ENCODE results near the gene SLC38A3.
"Not testable (repeated sequence)": the region's sequence is repeated elsewhere in the genome, so short reads cannot be mapped to it uniquely, and the experiment has no call there.

The SLC38A3 gene

DNA sequence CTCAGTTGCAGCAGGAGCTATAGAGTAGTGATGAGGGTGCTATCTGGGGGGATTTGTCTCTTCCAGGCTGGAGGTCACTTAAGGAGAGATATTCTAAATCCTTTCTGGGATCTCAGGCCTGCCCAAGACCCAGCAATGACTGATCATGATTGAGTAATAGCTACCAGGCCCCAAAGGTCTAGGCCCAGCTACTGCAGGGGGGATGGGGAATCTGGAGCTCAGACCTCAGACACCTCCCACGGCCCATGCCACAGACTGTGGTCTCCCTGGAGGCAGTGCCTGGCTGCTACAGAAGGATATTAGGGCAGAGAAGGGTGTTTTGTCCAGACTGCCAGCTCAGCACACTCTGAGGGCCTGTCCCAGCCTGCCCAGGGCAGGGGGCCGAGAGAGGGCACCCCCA lies 6.9 kb downstream of the SLC38A3 start:
- no peak for DNase-seq

DNA sequence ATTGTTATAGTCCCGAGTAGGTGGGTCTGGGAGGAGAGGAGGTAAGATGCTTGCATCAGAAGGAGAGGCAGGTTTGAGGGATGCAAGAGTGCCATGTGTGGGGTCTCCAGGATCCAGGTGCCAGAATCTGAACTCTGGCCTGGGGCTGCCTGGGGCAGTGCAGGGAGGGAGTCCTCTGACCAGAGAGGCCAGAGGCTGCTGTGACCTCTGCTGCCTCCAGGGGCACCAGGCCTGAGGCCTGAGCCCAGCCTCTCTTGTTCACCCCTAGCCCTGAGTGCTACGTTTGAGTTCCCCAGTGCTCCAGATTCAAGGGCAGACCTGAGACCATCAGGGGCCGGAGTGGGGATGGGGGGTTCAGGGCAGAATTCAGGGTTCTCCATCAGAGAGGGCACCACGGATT lies 7.4 kb downstream of the SLC38A3 start:
- DNase-seq, result no peak

DNA sequence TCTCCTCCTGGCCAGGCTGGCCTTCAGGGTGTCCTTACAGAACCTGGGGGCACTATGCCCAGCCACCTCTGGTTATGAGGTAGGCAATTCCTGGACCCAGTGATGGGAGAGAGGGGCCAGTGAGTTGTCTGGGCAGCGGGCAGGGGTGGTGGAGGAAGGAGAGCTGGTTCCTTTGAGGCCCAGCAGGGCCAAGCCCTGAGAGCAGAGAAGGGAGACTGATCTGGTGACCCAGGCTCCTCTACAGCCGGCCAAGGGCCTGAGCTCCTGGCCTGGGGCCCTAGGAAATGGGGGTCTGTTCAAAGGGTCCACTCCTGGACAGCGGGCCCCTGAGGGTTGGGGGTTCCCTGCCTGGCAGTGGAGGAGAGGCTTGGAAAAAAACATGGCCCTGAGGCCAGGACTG lies 7.9 kb downstream of the SLC38A3 start:
- no peak for DNase-seq

DNA sequence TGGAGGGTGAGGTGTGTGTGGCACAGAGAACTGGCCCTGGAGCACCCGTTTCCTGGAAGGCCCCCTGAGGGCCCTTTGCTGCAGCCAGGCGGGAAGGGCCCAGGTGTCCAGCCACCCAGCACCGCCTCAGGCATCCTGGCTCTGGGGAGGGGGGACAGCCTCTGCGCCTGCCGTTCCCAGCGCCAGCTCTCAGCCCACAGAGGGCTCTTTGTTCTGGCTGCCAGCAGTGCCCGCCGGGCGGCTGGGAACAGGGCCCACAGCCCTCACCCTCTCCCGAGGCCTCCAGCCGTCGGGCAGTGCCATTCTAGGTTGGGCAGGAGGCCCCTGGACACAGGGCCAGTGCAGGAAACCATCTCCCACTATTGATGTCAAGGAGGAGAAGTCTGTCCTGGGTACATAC lies 8.3 kb downstream of the SLC38A3 start:
- DNase-seq, result no peak

DNA sequence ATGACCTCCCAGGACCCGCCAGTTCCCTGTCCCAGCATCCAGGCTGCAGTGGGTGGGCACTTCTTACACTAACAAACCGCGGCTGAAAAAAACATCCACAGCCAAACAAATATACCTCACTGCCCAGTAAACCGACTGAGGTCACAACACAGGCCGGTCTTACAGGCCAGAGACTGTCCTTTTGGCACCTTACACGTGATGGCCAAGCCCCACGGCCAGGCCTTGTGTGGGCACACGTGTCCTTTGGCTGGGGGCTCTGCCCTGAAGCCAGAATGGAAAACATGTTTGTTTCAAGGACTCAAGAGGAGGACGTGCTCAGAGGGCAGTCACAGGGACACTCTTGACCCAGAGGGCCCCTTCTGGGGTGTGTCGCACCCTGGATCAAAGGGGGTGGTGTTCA lies 9.8 kb downstream of the SLC38A3 start:
- DNase-seq, result no peak

DNA sequence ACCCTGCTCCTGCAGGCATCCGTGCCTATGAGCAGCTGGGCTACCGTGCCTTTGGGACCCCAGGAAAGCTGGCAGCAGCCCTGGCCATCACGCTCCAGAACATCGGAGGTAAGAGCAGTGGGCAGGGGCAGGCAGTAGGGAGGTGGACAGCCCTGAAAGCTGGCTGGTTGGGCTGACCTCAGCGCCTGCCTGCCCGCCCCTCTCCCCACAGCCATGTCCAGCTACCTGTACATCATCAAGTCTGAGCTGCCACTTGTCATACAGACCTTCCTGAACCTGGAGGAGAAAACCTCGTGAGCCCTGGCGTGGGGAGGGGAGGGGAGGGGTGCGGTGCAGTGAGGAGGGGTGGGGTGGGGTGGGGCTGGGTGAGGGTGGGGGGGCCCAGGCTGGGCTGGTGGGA lies 10.5 kb downstream of the SLC38A3 start:
- no peak for DNase-seq

DNA sequence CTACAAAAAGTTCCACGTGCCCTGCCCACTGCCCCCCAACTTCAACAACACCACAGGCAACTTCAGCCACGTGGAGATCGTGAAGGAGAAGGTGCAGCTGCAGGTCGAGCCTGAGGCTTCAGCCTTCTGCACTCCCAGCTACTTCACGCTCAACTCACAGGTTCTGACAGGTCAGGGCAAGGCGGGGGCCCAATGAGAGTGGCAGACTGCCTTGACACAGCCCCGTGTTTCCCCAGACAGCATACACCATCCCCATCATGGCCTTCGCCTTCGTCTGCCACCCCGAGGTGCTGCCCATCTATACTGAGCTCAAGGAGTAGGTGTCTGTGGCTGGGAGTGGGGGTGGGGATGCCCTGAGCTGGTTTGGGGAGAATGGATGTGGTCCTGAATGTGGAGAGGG lies 12.6 kb downstream of the SLC38A3 start:
- DNase-seq, result no peak

DNA sequence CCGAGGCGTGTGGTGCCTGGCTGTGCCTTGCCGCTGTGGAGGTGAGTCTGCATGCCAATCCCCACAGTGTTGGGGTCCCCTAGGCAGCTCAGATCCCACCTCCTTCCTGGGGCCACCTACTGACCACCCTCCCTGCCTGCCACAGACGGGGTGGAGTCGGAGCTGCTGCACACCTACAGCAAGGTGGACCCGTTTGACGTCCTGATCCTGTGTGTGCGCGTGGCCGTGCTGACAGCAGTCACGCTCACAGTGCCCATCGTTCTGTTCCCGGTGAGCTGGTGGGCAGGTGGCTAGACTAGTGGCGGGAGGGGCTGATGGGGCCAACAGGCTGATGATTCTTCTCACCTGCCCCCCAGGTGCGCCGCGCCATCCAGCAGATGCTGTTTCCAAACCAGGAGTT lies 13.4 kb downstream of the SLC38A3 start:
- DNase-seq, result no peak

DNA sequence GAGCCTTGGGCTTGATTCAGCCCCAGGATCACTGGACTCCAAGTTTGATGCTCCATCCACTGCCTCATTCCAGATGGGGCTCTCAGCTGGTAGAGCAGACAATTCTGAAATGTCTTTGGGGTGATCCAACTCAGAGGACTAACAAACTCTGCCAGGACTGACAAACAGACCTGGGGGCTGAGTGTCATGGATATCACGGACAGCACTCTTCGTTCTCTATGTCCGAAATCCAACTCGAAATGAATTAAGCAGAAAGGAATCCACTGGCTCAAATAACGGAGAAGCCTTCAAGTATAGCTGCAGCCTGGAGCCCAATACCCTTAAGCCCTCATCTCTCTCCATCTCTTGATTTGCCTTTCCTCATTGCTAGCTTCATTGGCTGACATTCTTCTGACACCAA lies 14.2 kb downstream of the SLC38A3 start:
- DNase-seq, result no peak

DNA sequence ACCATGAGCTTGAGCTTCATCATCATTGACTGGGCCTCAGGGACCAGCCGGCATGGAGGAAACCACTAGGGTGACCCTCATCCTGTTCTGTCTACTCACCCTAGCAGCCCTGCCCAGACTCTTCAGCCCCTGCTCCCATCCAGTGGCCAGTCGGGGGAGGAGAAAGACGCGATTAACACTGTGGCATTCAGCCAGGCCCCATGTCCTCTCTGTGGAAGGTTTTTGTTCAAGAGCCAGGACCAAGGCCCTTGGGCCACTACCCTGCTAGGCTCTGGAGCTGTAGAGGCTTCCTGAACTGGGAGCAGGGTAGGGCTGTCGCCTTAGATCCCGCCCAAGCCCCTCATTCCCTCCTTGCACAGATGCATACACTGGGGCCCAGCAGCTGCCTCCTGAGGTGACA lies 15.0 kb downstream of the SLC38A3 start:
- no peak for DNase-seq

DNA sequence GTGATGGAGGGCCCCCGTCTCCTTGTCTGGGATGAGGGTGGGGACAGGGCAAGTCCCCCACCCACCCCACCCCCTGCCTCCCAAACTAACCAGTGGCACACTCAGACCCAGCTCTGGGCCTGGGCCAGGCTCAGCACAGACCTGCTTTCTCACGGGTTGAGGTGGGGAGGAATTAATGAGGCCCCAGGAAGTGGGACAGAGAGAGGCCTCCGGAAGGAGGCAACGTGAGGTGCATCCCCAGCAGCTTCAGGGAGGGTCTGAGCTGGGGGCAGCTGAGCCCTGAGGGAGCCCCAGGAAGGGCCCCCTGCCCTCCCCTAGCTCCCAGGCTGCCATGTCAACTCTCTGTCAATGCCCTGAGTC lies 16.0 kb downstream of the SLC38A3 start:
- DNase-seq, result no peak

DNA sequence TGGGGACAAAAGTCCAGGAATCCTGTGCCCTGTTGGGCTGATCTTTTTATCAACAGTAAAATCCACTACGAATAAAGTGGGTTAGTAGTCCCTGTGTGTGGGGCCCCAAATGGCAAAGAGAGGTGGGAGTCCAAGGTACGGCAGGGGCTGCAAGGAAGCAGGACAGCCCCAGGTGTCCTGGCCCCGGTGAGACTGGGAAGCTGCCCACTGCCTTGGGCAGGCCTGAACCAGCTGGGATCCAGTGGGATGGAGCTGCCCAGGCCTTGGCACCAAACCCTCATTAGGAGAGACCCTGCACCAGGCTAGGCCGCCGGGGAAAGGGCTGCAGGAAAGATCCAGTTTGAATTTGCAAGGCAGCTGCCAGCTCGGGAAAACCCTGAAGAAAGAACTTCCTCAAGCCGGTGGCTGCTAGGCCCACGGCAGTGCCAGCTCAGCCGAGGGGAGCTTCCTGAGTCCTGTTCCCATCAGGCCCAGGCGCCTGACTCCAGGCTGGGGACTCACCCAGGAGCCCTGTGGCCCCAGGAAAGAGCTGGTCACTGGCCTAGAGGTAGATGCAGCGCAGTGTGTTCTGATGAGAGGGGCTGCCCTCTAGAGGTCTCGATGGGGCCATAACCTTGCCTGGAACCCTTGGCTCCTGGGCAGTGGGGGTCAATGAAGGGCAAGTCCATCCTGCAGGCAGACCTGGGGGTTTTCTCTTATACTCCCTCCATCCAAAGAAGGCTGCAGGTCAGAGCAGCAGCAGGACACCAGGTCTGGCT lies 16.5 kb downstream of the SLC38A3 start:
- no peak for DNase-seq

DNA sequence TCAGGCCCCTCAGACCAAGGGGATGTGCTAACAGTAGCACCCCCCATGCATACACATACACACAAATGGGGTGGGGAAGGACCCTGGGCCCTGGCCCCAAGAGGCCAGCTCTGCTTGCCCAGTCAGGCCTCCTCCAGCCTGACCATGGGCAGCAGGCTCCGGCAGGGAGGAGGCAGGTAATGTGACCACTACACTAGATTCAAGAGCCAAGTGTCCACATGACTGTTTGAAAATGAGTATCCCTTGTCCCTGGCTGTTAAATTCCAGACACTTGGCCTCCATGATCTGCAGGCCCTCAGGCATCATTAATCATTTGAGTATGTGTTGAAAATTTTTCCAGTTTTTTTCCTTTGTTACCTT lies 17.1 kb downstream of the SLC38A3 start:
- no peak for DNase-seq

DNA sequence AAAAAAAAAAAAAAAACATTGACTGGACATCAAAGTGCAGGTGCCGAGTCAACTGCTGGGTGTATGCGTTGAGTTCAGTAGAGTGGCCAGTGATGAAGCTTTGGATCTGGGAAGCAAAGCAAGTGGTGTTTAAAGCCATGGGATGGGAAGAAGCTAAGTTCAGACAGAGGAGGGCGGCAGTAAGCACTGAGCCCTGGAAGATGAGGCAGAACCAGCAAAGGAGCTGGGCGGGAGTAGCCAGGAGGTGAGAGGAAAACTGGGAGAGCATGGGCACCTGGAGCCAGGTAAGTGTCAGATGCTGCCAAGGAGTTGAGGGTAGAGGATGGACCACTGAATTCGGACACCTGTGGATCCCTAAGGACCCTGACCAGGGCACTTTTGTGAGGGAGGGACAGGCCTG lies 19.6 kb downstream of the SLC38A3 start:
- DNase-seq, result no peak

DNA sequence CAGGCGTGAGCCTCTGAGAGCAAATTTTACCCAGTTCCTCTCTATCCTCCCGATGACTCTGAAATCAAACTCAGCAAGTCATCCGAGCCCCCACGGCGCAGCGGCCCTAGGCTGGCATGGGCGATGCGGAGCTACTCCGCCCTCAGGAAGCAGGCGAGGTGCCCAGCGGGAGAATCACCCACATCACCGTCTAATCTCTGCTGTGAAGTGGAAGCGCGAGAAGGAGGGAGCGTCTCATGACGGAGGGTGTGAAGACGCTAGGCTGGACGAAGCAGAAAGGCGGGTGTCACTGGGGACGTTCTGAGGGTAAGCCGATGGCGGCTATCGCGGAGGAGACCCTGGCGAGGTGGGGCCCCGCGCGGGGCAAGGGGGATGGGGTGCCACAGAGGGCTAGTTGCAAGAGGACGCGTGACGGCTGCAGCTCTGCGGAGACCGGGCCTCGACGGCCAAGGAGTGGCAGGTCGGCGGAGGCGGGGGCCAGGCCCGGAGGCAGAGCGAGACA lies 21.9 kb downstream of the SLC38A3 start:
- DNase-seq, result peak; percentile 21

DNA sequence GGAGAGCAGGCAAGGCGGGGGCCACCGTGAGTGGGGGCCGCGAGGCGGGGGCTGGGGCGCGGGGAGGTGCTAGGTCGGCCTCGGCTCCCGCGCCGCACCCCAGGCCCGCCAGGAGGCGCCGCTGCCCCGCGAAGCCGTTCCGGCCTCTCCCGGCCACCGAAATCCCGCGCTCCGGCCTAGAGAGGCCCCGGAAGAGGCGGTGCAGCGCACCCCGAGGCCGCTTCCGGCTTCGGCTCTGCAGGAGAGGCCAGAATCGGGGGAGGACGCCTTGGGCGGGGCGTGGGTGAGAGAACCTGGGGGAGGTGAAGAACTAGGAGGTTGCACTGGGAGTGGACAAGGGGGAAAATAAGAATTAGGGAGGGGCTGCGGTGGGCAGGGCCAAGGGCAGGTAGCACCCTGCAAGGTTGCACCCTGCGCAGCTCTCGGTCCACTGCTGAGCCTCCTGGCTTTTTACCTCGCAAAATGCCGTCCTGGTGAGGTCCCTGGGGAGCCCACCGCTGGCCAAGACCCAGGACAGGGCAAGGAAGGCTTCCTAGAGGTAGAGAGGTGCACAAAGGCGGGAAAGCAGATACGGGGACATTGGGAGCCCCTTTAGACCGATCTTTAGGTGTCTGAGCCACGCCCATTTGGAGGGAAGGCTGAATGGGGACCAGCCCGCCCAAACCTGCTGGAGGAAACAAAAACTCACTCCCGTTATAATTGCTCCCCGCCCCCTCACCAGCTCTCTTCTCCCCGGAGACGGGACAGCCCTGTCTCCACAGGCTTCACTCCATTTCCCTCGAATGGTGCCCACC lies 22.5 kb downstream of the SLC38A3 start:
- peak; percentile 70 for DNase-seq

DNA sequence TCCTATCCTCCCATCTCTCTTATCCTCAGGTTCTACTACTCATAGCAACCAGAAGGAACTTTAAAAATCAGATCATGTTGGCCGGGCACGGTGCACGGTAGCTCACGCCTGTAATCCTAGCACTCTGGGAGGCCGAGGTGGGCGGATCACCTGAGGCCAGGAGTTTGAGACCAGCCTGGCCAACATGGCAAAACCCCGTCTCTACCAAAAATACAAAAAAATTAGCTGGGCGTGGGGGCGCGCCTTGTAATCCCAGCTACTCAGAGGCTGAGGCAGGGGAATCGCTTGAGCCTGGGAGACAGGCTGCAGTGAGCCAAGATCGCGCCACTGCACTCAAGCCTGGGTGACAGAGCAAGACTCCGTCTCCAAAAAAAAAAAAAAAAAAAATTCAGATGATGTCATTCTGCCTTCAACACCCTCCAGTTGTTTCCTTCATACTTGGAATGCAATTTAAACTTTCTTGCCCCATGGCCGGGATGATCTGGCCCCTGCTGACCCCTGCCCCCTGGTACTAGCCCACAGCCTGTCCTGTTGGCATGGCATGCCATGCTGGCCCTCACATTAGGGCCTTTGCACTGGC lies 23.2 kb downstream of the SLC38A3 start:
- DNase-seq, result not testable (repeated sequence)

DNA sequence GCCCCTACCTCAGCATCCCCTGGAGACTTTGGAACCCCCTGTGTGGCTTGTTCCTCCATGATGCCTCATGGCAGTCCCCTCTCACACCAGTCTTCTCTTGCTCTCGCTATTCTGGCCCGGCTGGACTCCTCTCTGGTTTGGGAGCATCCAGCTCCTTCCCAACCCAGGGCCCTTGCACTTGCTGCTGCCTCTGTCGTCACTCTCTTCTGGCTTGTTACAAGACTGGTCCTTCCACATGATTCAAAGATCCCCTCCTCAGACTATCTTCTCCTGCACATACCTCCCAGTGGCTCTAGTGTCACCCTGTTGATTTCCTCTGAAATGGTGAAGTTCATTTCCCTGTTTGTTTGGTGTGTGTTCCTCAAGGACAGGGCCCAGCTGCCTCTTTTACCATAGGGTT lies 24.4 kb downstream of the SLC38A3 start:
- DNase-seq, result no peak

DNA sequence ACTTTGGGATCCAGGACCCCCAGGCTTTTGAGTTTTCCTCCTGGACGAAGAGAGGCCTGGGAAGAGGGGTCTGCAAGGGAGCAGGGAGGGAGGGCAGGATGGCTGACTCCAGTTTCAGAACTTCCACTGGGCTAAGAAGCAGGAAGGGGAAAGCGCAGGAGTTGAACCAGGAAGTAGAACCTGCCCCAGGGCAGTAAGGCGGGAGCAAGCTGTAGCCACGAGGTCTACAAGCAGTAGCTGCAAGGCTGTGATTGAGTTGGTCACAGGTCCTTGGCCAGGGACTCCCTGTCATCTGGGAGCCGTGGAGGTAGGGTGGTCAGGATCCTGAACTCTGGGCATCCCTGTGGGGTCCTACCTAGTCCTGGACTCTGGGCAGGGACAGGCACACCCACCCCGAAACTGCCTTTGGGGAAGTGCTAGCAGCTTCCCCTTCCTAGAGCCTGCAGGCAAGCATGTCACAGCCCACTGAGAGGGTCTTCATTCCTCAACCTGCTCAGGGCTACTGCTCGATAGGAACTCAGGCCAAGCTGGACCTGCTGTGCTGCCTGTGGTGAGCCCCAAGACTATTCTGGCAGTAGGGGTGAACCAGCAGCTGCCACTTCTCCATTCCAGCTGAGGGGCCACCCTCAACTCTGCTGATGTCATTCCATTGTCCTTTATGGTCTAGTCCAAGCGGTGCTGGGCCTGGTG lies 25.2 kb downstream of the SLC38A3 start:
- no peak for DNase-seq

DNA sequence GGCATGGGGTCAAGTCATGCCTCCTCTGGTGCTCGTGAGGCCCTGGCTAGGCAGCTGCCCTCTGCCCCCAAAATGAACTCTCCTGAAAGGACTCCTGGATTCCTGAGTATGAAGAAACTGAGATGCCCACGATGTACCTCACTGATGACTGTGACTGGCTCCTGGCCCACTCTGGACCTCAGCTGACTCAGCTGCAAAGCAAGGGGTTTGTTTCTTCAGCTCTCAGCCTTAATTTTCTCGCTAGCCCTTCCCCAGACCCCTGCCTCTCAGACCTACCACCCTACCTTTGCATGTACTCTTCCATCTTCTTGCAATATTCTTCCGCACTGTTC lies 25.7 kb downstream of the SLC38A3 start:
- no peak for DNase-seq

DNA sequence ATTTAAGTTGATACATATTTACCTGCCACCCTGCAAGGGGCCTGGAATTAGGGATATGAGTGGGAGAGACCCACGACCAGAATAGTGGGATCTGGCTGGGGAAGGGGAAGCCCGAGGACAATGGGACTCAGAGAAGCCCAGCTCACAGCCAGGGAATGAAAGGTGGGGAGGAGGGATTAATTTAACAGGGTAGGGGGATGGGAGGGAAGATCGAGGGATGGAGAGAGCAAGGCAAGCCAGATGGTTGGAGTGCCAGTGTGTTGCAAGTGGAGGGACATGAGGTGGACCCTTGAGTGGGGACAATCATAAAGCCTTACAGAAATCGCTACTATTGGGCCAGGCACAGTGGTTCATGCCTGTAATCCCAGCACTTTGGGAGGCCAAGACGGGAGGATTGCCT lies 26.5 kb downstream of the SLC38A3 start:
- no peak for DNase-seq

DNA sequence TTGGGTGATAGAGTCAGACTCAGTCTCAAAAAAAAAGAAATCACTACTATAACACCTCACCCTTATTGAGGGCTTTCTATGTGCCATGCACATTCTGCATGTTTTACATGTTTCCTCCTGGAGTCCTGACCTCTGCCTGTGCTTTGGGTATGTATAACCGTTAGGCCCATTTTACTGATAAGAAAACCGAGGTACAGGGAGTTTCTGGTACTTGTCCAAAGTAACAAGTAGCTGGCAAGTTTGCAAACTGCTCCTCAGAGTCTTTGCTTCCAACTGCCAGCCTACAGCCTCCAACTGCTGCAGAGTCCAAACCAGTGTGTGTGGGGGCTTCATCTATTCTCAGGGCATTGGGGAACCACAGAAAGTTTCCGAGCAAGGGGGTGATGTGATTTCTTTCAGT lies 27.2 kb downstream of the SLC38A3 start:
- DNase-seq, result no peak

DNA sequence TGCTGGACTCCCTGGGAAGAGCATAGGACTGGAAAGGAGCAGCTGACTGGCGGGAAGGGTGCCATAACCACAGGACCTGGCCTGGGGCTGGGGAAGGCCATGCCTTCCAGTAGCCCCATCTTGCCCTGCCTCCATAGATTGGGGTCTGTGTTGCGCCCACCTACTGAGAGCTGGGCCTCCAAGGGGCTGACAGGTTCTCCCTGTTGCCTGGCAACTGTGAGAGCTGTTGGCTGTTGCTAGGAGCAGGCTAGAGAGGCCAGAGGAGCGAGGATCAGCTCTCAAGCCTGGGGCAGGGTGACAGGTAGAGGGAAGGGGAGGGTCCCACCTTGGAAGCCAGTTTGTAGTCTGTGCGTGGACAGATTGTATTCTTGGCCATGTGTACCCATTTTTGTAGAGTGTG lies 28.1 kb downstream of the SLC38A3 start:
- DNase-seq, result no peak
